D721Med (cell line): ENCODE measurements around the gene CACNA2D1.
A peak's percentile ranks its signal among the peaks of the same experiment; 100 is the strongest.

ENCODE experiments used
- DNase-seq: peaks from one replicate; pipeline ENCODE4 v3.0.0; 2011; ENCODE audit warnings: low spot score; ENCODE audit not compliant: insufficient read length
- FAIRE-seq: peaks from 2 replicates; lab custom pipeline; 2011; peaks lifted over from hg19 to GRCh38; lab: Jason Lieb, UNC
- TF ChIP-seq, protein P1 (sequence below): IDR thresholded peaks from 2 replicates; pipeline ENCODE4 v1.5.1; 2012; ENCODE audit warnings: mild to moderate bottlenecking, control low read depth; ENCODE audit not compliant: insufficient read depth; ENCODE audit errors: missing control alignments

The CACNA2D1 gene

DNA sequence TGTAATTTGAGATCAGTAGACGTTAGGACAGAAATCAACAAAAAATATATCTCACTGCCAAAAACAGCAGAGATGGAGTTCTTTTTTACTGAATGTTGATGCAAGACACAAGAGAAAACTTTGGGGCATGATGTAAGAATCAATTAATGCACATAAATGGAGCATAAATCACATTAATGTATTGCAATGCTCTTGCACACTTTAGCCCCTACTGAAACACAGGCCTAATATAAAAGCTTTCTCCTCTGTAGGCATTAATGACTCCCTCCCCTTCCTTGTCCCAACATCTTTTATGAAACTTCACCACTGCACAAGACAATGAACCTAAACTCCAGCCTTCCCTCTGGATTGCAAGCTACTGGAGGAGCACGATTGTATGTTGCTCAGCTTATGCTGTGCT, 58.8 kb downstream of the CACNA2D1 start:
- TF ChIP-seq, protein P1, sequence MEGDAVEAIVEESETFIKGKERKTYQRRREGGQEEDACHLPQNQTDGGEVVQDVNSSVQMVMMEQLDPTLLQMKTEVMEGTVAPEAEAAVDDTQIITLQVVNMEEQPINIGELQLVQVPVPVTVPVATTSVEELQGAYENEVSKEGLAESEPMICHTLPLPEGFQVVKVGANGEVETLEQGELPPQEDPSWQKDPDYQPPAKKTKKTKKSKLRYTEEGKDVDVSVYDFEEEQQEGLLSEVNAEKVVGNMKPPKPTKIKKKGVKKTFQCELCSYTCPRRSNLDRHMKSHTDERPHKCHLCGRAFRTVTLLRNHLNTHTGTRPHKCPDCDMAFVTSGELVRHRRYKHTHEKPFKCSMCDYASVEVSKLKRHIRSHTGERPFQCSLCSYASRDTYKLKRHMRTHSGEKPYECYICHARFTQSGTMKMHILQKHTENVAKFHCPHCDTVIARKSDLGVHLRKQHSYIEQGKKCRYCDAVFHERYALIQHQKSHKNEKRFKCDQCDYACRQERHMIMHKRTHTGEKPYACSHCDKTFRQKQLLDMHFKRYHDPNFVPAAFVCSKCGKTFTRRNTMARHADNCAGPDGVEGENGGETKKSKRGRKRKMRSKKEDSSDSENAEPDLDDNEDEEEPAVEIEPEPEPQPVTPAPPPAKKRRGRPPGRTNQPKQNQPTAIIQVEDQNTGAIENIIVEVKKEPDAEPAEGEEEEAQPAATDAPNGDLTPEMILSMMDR: no peak
- DNase-seq (no peak), FAIRE-seq (no peak)

- no peak for DNase-seq
These were observed 59.5 kb downstream of the CACNA2D1 start for GRCh38 chr7:82384051-82384464.

DNA sequence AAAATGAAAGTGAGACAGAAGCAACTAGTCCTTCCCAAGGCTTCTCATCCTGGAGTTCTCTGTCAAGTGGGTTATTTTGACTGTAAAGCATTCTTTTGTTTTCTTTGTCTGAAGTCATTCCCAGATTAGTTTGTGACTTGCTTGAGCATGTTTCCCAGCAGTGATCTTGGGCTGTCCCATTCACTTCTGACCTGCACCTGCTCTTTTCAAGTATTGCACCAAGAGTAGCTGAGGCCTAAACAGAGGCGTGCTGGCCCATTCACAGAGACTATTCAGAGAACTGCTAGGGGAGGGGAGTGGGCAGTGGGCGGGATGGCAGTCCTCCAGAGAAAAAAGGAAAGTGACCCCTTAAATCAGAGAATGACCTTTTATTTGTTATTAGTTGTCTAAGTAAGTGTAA, 61.3 kb downstream of the CACNA2D1 start:
- no peak for DNase-seq
- FAIRE-seq: no peak
- TF ChIP-seq, protein P1: no peak

More at GRCh38 chr7:82384051-82384464, 59.5 kb downstream of the CACNA2D1 start:
- TF ChIP-seq, protein P1: no peak
- no peak for FAIRE-seq

DNA sequence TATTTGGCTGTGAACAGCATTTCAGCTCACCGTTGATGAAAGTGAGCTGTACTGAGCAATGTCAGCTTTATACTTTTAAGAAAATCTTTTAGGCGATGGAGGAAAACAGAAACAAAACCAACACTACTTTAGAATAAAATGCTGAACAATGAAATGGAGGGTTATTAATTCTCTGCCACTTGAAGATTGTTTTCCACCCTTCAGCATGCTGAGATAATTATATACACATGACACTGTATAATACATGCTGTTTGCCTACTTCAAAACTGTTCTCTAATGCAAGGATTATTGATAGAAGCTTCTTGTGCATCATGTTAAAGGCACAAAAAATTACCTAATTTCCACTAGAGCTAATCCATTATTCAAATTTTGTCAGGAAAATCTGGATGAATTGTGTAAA, 66.8 kb downstream of the CACNA2D1 start:
- TF ChIP-seq, protein P1: no peak
- DNase-seq (no peak), FAIRE-seq (peak; percentile 92)

DNA sequence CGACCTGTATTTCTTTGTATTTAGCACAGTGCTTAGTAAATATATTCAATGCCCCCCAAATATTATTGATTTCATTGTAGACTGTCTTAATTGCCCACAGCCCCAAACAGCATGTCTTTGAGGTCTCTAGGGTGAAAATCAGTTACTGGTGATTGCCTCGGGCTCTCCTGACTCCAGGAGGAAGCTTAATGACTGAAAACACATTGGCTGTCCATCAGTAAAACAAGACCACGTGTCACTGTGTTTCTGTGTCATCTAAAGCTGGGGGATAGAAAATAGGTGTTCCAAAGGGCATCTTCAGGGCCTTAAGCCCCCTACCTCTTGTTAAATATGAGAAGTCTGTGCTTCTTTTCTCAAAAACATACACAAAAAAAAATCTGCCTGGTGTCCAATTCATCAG, 67.9 kb downstream of the CACNA2D1 start:
- TF ChIP-seq, protein P1: no peak
- FAIRE-seq: peak; percentile 80
- no peak for DNase-seq

- DNase-seq (no peak), FAIRE-seq (no peak)
- TF ChIP-seq, protein P1: no peak
These were observed 68.4 kb downstream of the CACNA2D1 start for GRCh38 chr7:82375129-82375528.

- no peak for DNase-seq
- FAIRE-seq: peak; percentile 98
- TF ChIP-seq, protein P1: no peak
These were observed 69.5 kb downstream of the CACNA2D1 start for GRCh38 chr7:82373926-82374635.
